SK-N-SH treated with all-trans-retinoic acid at 6 μM for 48 hours (cell line): ENCODE results near the gene AKAP9.

Experiments
- ARNTL ChIP-seq: fragments of 450-650 bp; formaldehyde crosslinking; IDR thresholded peaks from 2 replicates; pipeline ENCODE4 v1.5.0; 2020; ENCODE audit warnings: low read depth, mild to moderate bottlenecking, moderate library complexity, borderline replicate concordance
- GLIS3 ChIP-seq: fragments of 250-450 bp; sonication (Bioruptor Pico); IDR thresholded peaks from 2 replicates; pipeline ENCODE4 v1.5.0; 2020; ENCODE audit warnings: mild to moderate bottlenecking, moderate library complexity
- ISL1 ChIP-seq: fragments of 250-450 bp; sonication (Bioruptor Pico); IDR thresholded peaks from 2 replicates; pipeline ENCODE4 v2.1.2; 2022; ENCODE audit warnings: mild to moderate bottlenecking, moderate library complexity
- PPARA ChIP-seq: fragments of 250-450 bp; sonication (Bioruptor Pico); IDR thresholded peaks from 2 replicates; pipeline ENCODE4 v1.5.0; 2020; ENCODE audit warnings: mild to moderate bottlenecking, borderline replicate concordance
- RARB ChIP-seq: fragments of 250-450 bp; sonication (Bioruptor Pico); IDR thresholded peaks from 2 replicates; pipeline ENCODE4 v1.8.0; 2021; ENCODE audit warnings: mild to moderate bottlenecking, moderate library complexity
- TCF4 ChIP-seq: fragments of 250-450 bp; sonication (Bioruptor Pico); IDR thresholded peaks from 2 replicates; pipeline ENCODE4 v1.8.0; 2021; ENCODE audit warnings: mild to moderate bottlenecking, moderate library complexity, borderline replicate concordance
- ZFP3 ChIP-seq: fragments of 250-450 bp; sonication (Bioruptor Pico); IDR thresholded peaks from 2 replicates; pipeline ENCODE4 v1.5.0; 2020; ENCODE audit warnings: mild to moderate bottlenecking, moderate library complexity
- ZFP30 ChIP-seq: fragments of 450-650 bp; formaldehyde crosslinking; IDR thresholded peaks from 2 replicates; pipeline ENCODE4 v1.5.0; 2022; ENCODE audit warnings: mild to moderate bottlenecking, moderate library complexity
- ZNF70 ChIP-seq: fragments of 450-650 bp; formaldehyde crosslinking; IDR thresholded peaks from 2 replicates; pipeline ENCODE4 v1.5.0; 2020; ENCODE audit warnings: mild to moderate bottlenecking, moderate library complexity
- TF ChIP-seq, protein P1 (sequence below): fragments of 250-450 bp; sonication (Bioruptor Pico); IDR thresholded peaks from 2 replicates; pipeline ENCODE4 v1.5.0; 2020; ENCODE audit warnings: mild to moderate bottlenecking, moderate library complexity
- TF ChIP-seq, protein P2 (sequence below): fragments of 250-450 bp; sonication (Bioruptor Pico); IDR thresholded peaks from 2 replicates; pipeline ENCODE4 v1.5.1; 2021; ENCODE audit warnings: mild to moderate bottlenecking, moderate library complexity

DNA sequence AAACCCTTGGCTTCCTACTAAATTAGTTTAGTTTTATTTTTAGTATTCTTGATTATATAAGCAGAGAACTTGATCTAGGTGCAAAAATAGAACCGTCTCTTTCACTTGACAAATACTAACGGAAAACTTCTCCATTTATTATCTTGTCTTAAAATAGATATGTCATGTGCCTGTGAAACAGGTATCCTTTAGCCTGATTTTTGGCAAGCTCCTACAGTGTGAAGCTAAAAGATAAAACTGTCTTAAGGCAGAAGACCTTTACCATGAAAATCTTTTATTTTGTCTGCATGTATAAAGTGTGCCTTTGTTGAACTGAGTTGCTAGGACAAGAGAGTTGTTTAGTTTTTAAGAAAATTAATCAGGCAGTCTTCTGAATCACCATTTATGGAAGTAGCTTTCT lies 103.0 kb downstream of the AKAP9 start:
- TF ChIP-seq TCF4 (CRISPR knock-in tag) (no peak), ZFP30 (no peak), ZNF70 (CRISPR knock-in tag) (no peak), PPARA (CRISPR knock-in tag) (no peak), ZFP3 (CRISPR knock-in tag) (no peak), GLIS3 (no peak), ISL1 (CRISPR knock-in tag) (no peak), RARB (CRISPR knock-in tag) (no peak), ARNTL (CRISPR knock-in tag) (no peak)
- TF ChIP-seq, protein P1, sequence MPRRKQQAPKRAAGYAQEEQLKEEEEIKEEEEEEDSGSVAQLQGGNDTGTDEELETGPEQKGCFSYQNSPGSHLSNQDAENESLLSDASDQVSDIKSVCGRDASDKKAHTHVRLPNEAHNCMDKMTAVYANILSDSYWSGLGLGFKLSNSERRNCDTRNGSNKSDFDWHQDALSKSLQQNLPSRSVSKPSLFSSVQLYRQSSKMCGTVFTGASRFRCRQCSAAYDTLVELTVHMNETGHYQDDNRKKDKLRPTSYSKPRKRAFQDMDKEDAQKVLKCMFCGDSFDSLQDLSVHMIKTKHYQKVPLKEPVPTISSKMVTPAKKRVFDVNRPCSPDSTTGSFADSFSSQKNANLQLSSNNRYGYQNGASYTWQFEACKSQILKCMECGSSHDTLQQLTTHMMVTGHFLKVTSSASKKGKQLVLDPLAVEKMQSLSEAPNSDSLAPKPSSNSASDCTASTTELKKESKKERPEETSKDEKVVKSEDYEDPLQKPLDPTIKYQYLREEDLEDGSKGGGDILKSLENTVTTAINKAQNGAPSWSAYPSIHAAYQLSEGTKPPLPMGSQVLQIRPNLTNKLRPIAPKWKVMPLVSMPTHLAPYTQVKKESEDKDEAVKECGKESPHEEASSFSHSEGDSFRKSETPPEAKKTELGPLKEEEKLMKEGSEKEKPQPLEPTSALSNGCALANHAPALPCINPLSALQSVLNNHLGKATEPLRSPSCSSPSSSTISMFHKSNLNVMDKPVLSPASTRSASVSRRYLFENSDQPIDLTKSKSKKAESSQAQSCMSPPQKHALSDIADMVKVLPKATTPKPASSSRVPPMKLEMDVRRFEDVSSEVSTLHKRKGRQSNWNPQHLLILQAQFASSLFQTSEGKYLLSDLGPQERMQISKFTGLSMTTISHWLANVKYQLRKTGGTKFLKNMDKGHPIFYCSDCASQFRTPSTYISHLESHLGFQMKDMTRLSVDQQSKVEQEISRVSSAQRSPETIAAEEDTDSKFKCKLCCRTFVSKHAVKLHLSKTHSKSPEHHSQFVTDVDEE (CRISPR knock-in tag), result no peak
- TF ChIP-seq, protein P2, sequence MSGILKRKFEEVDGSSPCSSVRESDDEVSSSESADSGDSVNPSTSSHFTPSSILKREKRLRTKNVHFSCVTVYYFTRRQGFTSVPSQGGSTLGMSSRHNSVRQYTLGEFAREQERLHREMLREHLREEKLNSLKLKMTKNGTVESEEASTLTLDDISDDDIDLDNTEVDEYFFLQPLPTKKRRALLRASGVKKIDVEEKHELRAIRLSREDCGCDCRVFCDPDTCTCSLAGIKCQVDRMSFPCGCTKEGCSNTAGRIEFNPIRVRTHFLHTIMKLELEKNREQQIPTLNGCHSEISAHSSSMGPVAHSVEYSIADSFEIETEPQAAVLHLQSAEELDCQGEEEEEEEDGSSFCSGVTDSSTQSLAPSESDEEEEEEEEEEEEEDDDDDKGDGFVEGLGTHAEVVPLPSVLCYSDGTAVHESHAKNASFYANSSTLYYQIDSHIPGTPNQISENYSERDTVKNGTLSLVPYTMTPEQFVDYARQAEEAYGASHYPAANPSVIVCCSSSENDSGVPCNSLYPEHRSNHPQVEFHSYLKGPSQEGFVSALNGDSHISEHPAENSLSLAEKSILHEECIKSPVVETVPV, result no peak
